Hepatocyte (in vitro differentiated cells): ENCODE measurements around the gene TRPM2.

Experiments used
- CTCF ChIP-seq: fragments of 200-600 bp; sonication (generic); IDR thresholded peaks from 2 replicates; pipeline ENCODE4 v1.5.1; 2016; ENCODE audit warnings: antibody characterized with exemption, mild to moderate bottlenecking; ENCODE audit not compliant: poor library complexity
- EZH2 ChIP-seq: fragments of 200-600 bp; sonication (generic); IDR thresholded peaks from 2 replicates; pipeline ENCODE4 v1.6.1; 2016; ENCODE audit warnings: antibody characterized with exemption, mild to moderate bottlenecking, borderline replicate concordance

- no peak for TF ChIP-seq CTCF
- no peak for TF ChIP-seq EZH2
These were observed 29.1 kb downstream of the TRPM2 start for GRCh38 chr21:44382536-44382935.
